Stimulated activated CD8-positive, alpha-beta memory T cell treated with anti-CD3 and anti-CD28 coated beads, Interleukin-15, amount 100 ng/mL, for 24 hours (primary cell): Measurements from ENCODE around the gene CFAP74.

Experiments used
- DNase-seq: peaks from one replicate; pipeline ENCODE4 v3.0.0-alpha.2; 2020; ENCODE audit warnings: low read depth

The CFAP74 gene

DNA sequence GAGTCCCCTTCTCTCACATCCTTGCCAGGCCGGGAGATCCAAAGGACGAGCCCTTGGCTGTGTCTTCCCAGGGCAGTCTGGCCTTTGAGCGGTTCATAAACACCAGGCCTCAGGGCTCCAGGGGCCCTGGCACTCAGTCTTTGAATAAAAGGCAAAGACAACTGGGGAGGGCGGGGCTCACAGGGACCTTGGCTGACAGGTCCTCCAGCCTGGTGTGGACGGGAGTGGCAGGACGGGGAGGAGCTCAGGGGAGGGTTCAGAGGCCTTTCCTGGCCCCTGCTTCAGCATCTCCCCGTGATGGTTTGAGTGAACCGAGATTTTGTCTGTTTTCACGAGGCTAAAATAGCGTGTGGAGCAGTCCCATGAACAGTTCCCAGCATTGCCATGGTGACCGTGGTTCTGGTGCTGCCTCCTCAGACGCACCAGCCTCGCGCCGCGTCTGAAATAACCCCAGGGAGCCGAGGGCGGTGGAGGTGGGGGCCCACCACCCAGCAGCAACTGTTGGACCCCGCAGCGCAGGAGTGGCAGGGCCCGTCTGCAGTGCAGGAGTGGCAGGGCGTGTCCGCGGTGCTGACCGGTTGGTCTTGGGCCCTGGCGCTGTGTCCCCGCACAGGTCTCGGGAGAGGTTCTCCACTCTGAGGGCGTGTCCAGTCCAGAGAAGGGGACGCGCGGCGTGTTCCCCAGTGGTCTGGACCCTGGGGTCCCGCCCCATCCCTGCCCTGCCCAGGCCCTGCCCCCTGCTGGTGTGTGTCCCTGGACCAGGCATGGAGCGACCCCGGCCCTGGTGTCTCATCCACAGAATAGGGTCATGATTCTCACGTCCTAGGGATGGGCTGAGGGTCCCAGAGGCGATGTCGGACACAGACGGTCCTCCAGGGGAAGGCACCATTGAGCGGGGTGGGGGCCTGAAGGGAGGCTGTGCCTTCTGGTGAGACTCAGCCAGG is 39.5 kb upstream of the CFAP74 start:
- DNase-seq: no peak

DNA sequence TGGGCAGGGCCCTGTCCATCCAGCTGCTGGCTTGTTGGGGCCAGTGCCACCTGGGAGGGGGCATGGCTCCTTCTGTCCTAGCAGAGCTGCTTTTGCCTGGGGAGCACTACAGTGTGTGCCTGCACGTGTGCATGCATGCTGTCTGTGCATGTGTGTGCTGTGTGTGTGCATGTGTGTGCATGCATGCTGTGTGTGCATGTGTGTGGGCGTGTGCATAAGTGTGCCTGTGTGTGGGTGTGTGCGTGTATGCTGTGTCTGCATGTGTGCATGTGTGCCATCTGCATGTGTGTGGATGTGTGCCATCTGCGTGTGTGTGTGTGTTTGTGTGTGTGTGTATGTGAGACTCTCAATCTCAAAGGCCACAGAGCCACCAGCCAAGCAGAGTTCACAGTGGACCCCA is 38.3 kb upstream of the CFAP74 start:
- DNase-seq: no peak

DNA sequence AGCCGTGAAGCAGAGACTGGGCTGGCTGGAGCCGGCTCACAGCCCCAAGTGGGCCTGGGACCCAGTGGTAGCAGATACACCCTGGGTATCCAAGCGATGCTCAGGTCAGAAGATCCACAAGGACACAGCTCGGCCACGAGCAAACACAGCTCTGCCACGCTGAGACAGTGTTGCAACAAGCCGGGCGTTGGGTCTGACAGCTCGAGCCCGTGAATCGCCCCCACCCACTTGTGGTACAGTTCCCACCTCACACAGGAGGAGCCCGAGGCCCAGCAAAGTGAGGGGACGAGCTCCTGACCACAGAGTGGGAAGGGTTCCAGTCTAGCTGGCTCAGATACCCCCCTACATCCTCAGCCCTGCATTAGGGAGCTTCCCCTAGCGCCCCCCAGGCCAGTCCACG is 37.7 kb upstream of the CFAP74 start:
- no peak for DNase-seq

DNA sequence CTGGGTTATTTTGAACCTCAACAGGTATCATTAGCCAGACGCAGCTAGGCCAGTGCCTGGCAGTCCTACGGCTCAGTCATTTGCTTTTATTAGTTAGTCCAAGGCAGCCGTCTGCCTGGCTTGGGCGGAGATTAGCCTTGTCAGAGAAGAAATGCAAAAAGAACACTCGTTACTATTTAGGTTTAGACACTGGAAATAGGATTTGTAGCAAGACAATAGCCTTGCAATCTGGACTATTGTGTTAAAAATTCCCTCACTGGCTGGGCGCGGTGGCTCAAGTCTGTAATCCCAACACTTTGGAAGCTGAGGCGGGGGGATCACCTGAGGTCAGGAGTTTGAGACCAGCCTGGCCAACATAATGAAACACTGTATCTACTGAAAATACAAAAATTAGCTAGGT is 35.7 kb upstream of the CFAP74 start:
- DNase-seq: no peak

DNA sequence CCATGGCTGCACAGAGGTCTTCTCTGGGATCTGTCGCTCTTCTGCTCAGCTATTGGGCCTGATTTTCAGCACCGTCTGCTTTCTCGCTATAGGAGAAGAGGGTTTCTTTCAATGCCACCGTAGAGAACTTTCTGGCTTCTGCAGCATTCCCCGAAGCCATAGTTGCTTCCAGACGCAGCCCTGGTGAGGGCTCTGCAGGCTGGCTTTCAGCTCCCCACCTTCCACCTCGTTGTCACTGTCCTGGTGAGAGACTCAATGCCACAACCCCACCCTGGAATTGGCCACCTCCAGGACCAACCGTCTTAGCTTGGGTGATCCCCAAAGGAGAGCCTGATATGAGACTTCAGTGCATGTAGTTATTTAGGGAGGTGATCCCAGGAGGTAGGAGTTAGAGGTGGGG is 34.6 kb upstream of the CFAP74 start:
- DNase-seq: no peak

DNA sequence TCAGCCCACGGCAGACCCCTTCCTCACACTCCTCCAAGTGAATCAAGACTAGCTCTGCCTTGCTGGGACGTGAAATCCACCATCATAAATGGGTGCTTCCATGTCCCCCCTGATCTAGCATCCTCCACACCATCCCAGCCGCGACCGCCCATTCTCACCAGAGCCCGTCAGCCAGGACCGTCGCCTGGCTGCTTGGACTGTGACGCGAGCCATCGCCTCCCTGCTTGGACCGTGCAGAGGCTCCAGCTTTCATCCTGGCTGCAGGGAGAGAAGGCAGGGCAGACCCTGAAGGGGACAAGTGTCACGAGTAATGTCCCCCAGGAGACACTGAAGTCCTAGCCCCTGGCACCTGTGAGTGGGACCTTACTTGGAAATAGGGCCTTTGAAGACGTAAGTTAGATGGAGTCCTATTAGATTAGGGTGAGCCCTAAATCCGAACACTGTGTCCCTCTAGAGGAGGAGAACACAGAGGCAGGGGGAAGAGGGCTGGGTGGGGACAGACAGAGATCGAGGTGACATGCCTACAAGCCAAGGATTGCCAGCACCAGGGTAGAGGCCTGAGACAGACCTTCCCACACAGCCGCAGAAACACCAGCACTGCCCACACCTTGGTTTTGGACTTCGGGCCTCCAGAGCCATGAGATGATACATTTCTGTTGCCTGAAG is 33.9 kb upstream of the CFAP74 start:
- no peak for DNase-seq

DNA sequence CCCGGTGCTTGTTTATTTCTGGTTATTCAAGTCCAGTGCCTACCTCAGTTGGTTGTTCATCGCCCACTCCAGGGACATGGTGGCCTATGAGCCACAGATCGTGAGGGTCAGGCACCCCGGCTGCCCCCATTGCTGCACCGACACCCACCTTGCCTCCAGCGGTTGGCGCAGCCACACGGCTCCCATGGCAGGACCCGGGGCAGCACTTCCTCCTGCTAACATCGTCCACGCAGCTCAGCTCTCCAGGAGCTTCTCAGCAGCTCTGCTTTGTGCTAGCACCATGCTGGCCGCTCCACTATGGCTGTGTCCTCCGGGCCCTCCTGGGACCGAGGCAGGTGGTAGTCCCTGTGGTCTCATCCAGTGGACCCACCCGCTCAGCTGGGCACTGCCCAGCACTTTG is 32.7 kb upstream of the CFAP74 start:
- no peak for DNase-seq

DNA sequence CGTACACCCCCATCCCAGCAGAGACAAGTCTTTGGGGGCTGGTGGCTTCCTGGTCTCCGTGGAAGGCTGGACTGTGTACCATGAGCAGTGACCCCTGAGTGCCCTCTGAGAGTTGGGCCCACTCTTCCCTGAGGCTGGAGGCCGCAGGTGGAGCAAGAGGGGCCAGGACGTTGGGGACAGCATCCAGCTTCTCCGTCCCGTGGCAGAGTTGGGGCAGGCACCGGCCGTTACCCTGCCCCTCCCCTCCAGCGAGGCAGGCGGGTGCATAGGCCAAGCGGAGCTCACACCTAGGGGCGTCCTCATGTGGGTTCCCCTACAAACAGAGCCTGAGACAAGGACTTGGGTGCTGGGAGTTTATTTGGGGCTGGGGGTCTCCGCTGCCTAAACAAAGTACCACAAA is 29.6 kb upstream of the CFAP74 start:
- DNase-seq: no peak

DNA sequence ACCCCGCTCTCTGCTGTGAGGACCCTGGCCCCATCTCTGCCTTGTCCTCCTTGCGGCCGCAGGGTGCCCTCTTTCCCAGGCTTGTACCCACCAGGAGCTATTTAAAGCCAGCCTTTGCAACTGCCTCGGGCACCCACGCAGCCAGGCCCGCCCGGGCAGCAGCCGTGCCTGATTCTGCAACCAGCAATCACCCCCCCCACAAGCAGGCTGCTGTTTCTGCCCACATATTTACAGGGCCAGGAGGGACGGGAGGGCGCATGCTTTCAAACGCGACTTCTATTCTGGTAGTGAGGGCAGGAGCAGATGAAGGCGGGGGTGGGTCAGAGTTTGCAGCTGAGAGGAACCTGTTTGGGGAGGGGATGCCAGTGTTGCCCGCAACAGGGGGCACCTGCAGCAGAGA is 29.2 kb upstream of the CFAP74 start:
- DNase-seq: no peak

DNA sequence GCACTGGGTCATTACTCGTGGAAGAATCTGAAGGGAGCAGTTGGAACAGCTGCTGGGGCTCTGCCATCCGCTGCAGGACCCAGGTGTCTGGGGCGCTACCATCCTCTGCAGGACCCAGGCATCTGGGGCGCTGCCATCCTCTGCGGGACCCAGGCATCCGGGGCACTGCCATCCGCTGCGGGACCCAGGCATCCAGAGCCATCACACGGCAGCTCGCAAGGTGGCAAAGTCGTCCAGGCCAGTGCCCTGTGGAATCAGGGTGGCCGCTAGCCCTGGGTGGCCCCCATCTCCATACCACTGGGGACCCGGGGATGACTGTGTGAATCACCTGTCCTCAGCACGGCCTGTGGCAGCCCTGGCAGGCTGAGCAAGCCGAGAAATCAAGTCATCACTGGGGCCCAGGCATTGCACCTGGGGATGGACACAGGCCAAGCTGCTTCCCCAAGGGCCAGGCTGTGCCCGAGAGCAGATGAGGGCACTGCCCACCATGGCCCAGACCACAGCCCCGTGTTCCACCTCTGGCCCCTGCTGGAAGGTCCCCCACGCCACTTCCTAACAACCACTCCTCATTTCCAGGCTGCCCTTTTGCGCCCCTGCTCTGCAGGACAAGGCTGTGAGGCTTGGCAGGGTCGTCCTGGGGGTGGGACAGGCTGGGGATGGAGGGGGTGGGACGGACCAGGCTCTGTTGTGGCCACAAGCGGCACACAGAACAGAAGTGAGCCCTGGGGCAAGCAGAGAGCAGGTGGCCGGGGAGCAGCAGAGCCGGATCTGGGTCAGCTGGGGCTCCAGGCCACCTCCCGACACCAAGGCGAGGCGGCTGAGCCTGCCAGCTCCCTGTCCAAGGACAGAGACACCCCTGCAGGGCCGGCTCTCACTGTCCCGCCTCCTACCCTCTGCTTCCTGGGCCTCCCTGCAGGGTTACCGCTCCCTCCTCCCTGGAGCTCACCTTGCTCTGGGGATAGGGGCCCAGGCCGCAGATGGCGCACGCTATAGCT is 28.3 kb upstream of the CFAP74 start:
- DNase-seq: no peak

DNA sequence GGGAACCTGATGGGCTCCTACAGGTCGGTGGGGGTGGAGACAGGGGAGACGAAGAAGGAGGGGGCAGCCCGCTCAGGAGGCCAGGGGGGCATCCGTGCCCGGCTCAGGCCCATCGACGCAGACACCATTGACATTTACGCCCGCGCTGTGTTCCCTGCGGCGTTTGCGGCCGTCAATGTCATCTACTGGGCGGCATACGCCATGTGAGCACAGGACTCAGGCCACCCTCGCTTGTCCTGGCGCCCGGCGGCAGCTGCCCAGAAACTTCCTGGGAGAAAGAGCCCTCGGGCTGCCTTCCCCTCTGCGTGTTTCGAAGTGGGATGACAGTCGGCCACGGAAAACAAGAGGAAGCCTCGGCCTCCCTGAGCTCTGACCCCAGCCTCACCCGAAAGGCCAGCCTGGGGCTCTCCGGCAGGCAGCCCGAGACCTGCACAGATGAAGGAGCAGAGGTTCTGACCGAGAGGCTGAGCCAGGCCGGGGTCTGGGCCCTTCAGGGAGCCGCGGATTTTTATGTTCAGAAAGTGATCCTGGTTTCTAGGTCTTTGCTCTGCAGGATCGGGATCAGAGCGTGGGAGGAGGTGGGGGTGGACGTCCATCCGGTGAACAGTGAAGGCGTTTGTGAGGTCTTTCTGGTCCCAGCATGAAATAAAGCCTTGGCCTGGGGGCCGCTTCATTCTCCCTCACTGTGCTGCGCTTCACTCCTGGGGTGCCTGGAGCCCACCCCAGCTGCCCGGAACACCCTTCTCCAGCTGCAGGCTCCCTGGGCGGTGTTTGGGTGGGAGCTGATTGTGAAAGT is 26.7 kb upstream of the CFAP74 start:
- no peak for DNase-seq

DNA sequence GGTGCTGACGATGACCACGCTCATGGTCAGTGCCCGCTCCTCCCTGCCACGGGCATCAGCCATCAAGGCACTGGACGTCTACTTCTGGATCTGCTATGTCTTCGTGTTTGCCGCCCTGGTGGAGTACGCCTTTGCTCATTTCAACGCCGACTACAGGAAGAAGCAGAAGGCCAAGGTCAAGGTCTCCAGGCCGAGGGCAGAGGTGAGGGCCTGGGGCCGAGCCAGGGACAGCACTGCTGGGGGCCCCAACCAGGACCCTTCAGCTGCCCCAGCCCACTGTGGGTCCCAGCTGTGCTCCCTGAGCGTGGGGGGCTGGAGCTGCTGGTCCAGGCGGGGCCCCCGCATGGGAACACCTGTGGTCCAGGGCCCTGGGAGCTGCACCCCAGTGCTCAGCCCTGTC is 26.0 kb upstream of the CFAP74 start:
- DNase-seq: no peak

DNA sequence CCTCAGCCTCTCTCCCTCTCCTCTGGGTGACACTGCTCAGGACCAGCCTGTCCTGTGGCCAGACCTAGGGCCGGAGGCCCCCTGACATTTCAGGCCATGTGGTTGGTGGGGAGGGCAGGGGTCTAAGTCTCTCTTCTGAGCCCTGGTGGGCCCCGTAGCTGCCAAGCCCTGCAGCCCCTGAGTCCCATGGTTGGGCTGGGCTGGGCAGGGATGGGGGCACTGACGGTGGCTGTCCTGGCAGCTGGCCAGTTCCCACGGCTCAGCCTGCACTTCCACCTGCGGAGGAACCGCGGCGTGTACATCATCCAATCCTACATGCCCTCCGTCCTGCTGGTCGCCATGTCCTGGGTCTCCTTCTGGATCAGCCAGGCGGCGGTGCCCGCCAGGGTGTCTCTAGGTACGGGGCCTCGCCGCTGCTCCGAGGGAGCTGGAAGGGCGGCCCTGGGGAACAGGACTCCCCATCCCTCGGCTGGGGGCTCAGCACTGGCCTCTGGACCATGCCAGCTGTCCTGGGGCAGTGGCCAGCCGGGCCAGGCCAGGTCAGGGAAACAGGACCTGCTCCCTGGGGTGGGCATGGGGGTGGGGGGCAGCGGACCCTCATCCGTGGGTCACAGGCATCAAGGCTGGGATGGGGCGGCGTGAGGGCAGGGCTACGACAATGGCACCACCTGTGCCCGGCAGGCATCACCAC is 25.4 kb upstream of the CFAP74 start:
- DNase-seq: no peak

DNA sequence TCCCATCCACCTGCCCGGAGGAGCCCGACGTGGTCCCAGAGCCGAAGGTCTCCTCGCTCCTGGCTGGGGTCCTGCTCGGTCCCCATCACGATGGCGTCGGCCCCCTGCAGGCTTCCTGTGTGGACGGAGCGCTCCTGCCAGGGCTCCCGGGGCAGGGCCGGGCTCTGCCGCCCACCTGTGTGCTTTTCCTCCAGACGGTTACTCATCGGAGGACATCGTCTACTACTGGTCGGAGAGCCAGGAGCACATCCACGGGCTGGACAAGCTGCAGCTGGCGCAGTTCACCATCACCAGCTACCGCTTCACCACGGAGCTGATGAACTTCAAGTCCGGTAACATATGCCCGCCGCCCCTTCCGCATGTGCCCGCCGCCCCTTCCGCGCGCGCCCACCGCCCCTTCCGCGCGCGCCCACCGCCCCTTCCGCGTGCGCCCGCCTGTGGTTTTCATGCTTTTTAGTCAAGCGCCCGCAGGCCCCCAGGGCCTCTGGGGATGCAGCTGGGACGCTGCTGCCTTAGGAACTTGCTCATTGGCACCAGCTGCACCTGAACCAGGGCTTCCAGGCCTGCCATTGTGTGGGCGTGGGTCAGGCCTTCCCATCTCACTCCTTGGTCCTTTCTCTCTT is 24.5 kb upstream of the CFAP74 start:
- DNase-seq: no peak

DNA sequence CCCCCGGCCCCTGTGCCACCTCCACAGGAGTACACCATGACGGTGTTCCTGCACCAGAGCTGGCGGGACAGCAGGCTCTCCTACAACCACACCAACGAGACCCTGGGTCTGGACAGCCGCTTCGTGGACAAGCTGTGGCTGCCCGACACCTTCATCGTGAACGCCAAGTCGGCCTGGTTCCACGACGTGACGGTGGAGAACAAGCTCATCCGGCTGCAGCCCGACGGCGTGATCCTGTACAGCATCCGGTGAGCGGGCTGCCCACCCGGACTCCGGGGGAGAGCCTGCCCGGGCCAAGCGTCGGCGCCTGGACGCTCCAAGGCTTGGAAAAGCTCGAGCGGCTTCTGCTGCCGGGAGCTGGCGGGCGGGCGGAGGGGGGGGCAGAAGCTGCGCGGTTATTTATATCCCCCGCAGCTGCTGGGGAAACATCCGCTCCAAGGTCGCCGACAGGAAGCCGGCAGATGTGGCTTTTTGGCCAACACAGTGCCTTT is 21.9 kb upstream of the CFAP74 start:
- DNase-seq: no peak

DNA sequence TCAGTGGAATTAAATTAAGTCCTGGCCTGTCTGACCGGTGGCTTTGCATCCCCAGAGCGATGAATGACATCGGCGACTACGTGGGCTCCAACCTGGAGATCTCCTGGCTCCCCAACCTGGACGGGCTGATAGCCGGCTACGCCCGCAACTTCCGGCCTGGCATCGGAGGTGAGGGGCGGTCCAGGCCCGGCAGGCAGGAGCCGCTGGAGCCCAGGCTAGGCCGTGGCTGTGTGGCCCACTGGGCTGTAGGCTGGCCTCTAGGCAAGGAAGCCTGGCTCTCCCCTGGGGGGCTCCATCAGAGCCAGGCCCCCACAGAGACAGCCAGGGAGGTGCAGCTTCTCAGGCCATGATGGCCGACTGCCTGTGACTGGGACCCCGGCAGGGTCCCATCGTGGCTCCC is 21.3 kb upstream of the CFAP74 start:
- DNase-seq: no peak

DNA sequence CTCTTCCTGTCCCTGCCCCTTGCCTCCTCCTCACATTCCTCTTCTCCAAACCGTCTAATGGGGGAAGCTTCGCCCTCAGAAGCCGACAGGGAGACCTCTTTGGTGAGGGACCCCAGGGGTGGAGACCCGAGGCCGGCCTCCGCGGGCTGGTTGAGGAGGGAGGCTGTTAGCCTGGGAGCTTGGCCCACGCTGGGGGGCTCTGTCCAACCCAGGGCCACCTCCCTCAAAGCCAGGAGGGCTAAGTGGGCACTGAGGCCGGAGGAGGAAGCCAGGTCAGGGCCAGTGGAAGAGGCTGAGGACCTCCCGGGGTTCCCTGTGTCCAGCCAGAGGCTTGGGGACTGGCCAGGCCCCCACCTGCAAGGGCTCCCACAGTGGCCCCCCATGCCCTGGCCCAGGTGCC is 20.9 kb upstream of the CFAP74 start:
- DNase-seq: no peak

DNA sequence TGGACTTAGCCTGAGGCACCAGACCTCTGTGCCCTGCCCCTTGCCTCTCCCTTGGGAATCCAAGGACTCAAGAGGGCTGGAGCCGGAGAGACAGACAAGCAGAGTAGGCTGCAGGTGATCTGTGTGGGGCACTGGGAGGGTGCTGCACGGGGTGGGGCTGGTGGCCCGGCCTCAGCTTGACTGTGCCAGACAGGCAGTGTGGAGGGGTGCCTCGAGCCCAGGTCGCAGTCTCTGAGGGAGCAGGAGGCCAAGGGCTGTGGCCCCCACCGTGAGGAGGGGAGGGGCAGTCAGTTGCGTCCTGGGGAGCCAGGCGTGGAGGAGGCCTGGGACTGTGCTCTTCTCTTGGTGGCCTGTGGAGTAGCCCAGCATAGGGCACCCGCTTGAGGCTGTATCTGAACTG is 19.6 kb upstream of the CFAP74 start:
- no peak for DNase-seq

DNA sequence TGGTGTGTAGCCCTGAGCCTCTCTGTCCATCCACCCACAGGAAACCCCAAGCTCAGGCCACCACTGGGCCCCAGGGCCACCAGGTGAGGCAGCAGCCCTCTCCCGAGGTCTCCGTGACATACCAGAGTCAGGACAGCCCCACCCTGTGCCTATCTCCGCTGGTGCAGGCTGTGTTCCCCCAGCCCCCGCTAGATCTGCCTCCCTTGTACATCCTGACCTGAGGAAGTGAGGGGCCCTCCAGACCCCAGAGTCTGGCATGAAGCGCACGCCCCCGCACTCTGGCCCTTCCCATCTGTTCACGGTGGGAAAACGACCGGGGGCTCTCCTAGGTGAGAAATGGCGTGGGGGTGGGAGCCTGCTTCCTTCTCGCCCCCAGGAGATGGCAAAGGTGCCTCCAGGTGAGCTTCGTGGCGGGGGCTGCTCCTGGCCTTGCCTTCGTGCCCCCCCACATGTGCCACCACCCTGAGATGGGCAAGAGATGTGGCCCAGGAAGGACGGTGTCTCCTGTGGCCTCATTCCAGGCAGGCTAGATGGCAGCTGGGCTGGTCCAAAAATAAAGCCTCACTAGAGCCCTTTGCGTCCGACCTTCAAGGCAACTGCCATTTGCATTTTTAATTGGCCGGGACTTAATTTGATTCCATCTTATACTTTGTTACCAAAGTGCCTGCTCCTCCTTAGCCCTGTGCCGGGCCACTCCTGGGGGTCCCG is 18.6 kb upstream of the CFAP74 start:
- DNase-seq: no peak

DNA sequence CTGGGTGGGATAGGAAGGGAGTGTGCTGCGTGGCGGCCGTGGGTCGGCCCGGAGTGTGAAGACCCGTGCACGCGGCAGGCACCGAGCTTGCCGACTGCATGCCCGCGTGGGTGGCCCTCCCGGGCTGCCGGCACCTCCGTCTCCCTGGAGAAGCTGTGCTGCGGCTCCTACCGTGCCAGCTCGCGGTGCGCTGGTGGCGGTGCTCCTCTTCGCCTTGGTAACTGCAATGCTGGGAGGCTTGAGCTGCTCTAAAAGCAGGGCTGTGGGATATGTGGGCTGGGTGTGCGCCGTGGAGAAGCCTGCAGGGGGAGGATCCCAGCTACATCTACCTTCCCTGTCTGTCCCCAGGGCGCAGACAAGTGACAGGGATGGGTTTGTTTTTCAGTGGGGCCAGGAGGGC is 18.0 kb upstream of the CFAP74 start:
- DNase-seq: no peak
